Measurements from ENCODE around the gene CCNF. TPM values are rescaled to one million over a fixed set of nuclear protein-coding genes. Genes with fewer than 3 reads are reported as not detected.

The CCNF gene
- total and polyA plus RNA-seq, 9 of the 15 experiments (the other 6 are each of a cell fraction or from before 2014, with no cell fraction given) = 4.1 to 70.1 (median 29.5) TPM

DNA sequence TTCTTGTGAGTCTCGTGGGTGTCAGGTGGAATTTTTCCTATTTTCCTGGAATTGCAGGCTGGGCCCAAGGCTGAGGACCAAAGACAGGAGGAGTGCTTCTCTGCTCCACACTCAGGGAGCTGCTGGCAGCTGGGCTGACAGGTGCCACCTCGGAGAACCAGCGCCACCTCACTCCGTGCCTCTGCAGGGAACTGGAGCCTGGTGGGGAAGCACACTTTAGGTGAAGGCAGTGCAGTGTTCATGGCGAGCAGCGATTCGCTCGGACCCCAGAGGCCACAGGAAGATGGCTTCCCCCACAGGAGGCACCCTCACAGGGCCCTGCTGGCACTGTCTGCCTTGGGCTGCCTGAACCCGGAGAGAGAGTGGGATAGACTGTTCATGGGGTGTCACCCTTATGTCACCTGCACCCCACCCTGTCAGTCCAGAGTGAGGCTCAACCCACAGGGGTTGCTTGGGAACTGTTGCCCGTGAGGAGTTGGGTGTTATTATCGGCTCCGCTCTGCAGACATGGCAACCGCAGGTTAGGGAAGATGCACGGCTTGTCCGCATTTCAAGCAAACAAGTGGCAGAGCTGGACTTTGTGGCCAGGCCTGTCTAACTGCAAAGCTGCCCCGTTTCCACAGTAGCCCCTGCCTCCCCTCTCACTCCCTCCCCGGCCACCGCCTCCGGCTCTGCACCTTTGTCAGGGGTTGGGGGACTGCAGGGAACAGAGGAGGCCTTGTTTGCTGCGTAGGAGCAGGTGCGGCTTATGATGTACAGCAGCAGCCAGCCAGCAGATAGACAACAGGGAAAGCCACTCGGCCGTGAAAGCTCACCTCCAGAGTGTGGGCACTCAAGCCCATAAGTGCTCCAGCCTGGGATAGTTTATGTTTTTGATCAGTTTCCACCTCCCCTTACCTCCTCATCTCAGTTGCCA is 61.2 kb downstream of the CCNF start (continued):
- TF ChIP-seq NR2C1 (IDR thresholded peaks at IDR 0.05) (no peak), NR2C1 (tag; IDR thresholded peaks at IDR 0.05) (no peak), NR3C1 (CRISPR knock-in tag; IDR thresholded peaks at IDR 0.05) (no peak), CREB5 (CRISPR knock-in tag; IDR thresholded peaks at IDR 0.05) (no peak), ZFP1 (CRISPR knock-in tag; IDR thresholded peaks at IDR 0.05) (no peak), ZC3H11A (IDR thresholded peaks at IDR 0.05; ENCODE audit: low read depth, low read length) (no peak), SMAD1 (IDR thresholded peaks at IDR 0.05; ENCODE audit: low read depth, low read length, partially characterized antibody) (no peak), EHMT2 (IDR thresholded peaks at IDR 0.05) (no peak)
- TF ChIP-seq, protein P1, sequence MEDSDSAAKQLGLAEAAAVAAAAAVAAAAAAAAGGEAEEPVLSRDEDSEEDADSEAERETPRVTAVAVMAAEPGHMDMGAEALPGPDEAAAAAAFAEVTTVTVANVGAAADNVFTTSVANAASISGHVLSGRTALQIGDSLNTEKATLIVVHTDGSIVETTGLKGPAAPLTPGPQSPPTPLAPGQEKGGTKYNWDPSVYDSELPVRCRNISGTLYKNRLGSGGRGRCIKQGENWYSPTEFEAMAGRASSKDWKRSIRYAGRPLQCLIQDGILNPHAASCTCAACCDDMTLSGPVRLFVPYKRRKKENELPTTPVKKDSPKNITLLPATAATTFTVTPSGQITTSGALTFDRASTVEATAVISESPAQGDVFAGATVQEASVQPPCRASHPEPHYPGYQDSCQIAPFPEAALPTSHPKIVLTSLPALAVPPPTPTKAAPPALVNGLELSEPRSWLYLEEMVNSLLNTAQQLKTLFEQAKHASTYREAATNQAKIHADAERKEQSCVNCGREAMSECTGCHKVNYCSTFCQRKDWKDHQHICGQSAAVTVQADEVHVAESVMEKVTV (CRISPR knock-in tag; IDR thresholded peaks at IDR 0.05) = no peak

All from K562 (cell line).